ENCODE measurements around the gene ATP9A.
"Not testable (repeated sequence)": the region's sequence is repeated elsewhere in the genome, so short reads cannot be mapped to it uniquely, and the experiment has no call there.

DNA sequence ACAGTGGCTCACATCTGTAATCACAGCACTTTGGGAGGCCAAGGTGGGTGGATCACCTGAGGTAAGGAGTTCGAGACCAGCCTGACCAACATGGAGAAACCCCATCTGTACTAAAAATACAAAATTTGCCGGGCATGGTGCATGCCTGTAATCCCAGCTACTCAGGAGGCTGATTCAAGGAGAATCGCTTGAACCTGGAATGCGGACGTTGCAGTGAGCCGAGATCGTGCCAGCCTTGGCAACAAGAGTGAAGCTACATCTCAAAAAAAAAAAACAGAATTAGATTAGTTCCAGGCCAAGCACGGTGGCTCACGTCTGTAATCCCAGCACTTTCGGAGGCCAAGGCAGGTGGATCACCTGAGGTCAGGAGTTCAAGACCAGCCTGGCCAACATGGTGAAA, 2.8 kb downstream of the ATP9A start:
- not testable (repeated sequence) for TF ChIP-seq EZH2phosphoT487 (IDR thresholded peaks at IDR 0.05; ENCODE audit: borderline replicate concordance, low read length); CTCF (conservative IDR thresholded peaks at IDR 0.05; ENCODE audit: low read depth, low read length); EZH2 (IDR thresholded peaks at IDR 0.05; ENCODE audit: low read length, unreplicated experiment)

Data from PC-3 (cell line).